Central memory CD4-positive, alpha-beta T cell (primary cell): ENCODE data around the gene FMN1.

Experiments
- DNase-seq: peaks from one replicate; pipeline ENCODE4 v3.0.0; 2022

The FMN1 gene

DNA sequence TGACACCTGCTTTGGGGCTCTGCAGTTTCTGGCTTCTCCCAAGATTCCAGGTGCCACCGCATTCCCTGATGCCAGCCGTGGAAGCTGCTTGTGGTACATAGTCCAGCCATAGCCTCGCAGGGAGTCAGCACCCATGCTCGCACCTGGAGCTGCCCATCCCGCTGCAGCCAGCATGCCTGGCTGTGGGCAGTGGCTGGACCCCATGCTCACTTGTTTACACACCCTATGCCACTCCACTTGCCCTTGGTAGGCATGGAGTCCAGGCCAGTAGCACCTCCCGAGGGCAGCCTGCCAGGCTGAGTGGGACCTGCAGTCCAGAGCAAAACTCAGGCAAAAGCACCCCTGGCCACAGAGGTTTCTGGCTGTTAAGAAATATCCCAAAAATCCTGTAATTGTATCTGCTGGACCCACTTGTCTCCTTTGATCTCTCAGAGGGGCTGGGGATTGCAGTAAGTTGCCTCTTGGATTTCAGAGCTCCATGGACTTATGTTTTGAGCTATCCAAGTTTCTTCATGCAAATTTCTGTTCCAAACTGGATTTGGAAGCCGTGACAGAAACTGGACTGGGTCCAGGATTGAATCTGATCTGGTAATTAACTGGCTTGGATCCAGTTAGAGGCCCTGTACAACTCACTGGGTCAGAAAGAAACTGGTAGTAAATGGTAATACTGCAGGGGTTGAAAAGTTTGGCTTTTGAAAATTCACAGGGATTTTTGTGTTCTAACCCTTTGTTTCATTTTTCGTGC is 149.3 kb downstream of the FMN1 start:
- no peak for DNase-seq

DNA sequence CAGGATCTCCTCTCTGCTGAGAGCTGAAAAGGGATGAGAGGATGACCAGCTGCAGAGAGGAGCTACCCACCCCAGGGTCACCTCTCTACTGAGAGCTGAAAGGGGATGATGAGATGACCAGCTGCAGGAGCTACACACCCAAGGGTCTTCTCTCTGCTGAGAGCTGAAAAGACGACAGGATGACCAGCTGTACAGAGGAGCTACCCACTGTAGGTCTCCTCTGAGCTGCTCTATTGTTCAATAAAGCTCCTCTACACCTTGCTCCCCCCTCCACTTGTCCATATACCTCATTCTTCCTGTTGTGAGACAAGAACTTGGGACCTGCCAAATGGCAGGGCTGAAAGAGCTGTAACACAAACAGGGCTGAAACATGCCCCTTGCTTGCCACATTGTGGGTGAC is 149.9 kb downstream of the FMN1 start:
- no peak for DNase-seq

GRCh38 chr15:33043636-33044035 is 150.9 kb downstream of the FMN1 start:
- no peak for DNase-seq

- no peak for DNase-seq
These were observed 154.0 kb downstream of the FMN1 start for GRCh38 chr15:33040496-33040895.

GRCh38 chr15:33034588-33034987 is 159.9 kb downstream of the FMN1 start:
- no peak for DNase-seq

DNA sequence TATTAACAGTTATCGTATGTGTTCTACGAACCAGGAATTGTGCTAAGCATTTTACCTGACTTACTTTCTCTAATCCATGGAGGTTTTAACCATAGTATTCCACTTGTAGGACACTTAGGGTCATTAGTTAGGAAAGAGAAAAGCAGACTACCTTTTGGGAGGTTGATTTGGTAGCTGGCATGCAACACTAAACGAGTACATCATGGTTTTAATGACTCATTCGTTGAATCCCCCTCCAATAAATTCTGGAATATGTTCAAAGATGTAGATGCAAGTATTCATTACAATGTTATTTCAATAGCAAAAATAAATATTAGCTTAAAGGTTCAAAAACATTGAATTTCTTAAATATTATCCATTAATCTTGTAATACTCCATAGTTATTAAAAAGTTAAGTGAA is 162.5 kb downstream of the FMN1 start:
- no peak for DNase-seq

DNA sequence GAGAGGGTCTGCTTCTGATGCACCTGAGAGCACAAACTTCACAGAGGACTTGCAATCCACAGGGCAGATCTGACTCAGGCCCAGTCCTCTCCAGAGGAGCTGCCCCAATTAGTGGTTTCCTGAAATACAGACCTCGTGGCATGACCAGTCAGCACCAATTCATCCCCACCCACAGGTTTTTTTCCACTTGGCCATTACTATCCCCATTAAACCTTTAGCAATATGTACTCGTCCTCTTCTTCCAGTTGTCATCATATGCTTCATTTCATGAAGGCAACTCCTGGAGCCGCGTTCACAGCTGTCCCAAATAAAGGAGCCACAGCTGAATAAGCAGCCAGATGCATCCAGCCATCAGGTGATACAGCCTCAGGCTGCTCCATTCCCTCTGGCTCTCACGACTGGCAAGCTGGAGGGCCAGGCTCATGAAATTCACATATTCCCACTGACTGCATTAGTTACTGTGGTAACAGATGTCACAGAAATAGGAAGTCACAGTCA is 163.1 kb downstream of the FMN1 start:
- DNase-seq = no peak

DNA sequence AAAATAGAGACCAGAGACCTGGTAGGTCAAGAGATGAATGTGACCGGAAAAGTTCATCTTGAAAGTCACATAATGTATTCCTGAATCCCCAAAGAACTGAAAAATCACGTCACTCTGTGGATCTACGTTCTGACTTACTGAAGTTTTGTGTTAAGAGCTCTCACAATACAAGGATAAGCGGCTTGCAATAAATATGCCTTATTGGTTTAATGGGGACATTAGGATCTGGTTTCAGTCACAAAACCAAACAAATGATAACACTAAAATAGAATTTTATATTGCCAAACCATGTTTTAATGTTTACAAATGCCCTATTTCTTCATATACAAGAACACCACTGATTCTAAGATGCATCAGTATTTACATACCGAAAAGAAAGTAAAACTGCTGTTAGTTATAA is 164.2 kb downstream of the FMN1 start:
- no peak for DNase-seq

- DNase-seq = no peak
These were observed 165.3 kb downstream of the FMN1 start for GRCh38 chr15:33029109-33029652.

GRCh38 chr15:33028495-33028894 is 166.0 kb downstream of the FMN1 start:
- DNase-seq = no peak

GRCh38 chr15:33027306-33028035 is 167.0 kb downstream of the FMN1 start:
- no peak for DNase-seq

DNA sequence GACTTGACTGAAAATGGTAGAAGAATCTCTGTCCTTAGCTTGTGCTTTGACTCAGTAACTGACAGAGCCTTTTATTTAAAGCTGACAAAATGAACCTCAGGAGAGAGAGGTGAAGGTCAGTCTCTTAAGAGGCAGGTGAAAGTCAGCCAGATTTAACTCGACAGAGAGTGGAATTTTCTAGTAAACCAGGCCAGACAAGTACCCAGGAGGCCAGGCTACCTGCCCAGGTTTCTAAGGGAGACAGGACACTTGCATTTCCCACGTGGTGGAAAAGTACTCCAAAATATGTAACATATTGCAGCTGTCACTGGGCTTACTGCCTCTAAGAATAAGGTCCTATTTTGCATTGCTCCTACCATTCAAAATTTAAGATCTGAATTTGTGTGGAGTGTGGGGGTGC is 167.9 kb downstream of the FMN1 start:
- DNase-seq = no peak

GRCh38 chr15:33022629-33023028 is 171.9 kb downstream of the FMN1 start:
- no peak for DNase-seq

- no peak for DNase-seq
These were observed 172.6 kb downstream of the FMN1 start for GRCh38 chr15:33021806-33022389.

DNA sequence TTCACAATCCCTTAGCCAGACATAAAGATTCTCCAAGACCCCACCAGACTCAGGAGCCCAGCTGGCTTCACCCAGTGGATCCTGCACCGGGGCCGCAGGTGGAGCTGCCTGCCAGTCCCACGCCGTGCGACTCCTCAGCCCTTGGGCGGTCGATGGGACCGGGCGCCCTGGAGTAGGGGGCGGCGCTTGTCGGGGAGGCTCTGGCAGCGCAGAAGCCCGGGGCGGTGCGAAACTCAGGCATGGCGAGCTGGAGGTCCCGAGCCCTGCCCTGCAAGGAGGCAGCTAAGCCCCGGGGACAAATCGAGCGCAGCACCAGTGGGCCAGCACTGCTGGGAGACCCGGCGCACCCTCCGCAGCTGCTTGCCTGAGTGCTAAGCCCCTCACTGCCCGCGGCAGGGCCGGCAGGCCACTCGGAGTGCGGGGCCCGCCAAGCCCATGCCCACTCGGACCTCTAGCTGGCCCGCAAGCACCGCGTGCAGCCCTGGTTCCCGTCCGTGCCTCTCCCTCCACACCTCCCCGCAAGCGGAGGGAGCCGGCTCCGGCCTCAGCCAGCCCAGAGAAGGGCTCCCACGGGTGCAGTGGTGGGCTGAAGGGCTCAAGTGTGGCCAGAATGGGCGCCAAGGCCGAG is 175.0 kb downstream of the FMN1 start:
- DNase-seq = no peak

DNA sequence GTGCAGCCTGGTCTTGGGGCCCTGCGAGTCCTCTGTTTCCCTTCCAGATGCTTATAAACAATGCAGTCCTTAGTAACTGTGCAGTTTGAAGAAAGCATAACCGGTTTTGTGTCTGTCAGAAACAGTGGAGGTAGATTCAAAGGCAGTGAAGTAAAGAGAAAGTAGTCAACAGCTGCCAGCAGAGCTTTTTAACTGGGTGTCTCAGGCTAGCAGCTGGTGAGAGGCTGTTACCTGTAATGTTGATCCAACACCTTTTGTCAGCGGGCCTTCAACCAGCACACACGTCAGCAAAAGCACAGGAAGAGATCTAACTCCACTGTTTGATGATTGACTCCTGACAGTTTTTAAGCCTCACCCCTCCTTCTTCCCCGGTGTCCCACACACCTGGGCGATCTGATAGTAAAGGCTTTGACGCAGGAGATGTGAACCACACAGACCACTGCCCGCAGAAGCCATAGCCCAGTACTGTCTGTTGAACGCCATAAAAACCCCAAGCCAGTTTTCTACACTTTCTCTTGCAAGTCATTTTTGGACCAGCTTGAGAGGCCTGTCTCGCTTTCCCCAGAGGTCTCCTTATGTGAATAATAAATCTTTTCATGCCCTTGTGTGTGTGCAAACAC is 178.0 kb downstream of the FMN1 start:
- DNase-seq = peak; percentile 1

GRCh38 chr15:33014586-33014985 is 179.9 kb downstream of the FMN1 start:
- no peak for DNase-seq

DNA sequence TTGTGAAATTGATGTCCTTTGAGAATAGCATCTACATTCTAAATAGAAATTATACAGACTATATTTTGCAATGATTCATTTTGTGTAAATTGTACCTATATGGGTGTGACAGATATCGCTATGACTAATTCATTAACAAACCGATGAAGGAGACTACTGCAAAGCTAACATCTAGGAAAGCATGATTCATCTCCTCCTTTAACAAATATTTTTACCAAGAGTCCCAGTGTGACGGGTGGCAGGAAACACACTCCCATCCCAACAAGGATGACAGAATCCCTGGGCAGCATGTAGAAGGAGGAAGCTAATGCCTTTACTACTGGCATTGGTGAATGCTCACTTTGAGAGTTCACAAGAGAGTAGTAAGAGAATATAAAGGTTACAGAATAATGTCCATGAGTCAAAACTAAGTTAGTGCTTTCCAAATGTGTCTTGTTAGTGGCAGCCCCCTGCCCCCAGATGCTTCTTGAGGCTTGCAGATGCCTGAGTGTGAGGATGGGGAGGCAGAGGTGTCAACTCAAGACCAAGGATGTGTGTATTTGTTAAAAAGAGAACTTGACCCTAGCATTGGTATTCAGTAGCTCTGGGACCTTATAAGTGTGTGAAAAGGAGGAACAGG is 180.6 kb downstream of the FMN1 start:
- DNase-seq = no peak

DNA sequence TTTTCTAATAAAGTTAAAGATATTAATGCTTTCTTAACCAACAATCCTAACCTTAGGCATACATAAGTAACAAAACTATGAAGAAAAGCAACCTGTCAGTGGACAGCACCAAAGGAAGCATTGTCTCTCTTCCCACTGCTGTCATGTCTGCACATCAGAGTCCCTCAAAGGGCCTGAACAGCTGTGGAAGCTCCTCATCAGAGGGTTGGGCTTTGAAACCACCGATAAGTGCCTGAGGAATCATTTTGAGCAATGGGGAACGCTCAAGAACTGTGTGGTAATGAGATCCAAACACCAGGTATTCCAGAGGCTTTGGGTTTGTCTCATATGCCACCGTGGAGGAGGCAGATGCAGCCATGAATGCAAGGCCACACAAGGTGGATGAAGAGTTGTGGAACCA is 182.5 kb downstream of the FMN1 start:
- DNase-seq = no peak

GRCh38 chr15:33009603-33010002 is 184.9 kb downstream of the FMN1 start:
- no peak for DNase-seq

DNA sequence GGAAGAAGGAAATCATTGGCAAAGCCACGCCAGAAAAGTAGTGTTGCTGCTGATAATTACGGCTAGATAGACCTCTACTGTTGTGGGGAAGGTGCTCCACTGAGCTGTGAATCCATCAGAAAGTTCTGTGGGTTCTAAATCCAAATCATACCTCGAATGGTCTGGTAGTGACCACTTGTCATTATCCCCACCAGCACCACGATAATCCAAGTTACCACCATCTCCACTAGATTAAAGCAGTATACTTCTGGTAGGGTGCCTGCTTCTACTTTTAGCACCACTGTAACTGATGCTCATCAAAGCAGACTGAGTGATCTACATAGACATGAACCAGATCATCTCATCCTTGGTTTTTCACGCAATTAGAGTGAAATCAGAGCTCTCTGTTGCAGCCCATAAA is 185.5 kb downstream of the FMN1 start:
- no peak for DNase-seq

- no peak for DNase-seq
These were observed 186.1 kb downstream of the FMN1 start for GRCh38 chr15:33008284-33008995.
